ENCODE results near the gene FAM118A. TPM values are rescaled to one million over a fixed set of nuclear protein-coding genes. Genes with fewer than 3 reads are reported as not detected.
A peak's percentile ranks its signal among the peaks of the same experiment; 100 is the strongest.

Gene FAM118A
- total and polyA plus RNA-seq, 2 of the 8 experiments (the other 6 are each of a cell fraction or from before 2014, with no cell fraction given) = 8.5 to 18.6 TPM

DNA sequence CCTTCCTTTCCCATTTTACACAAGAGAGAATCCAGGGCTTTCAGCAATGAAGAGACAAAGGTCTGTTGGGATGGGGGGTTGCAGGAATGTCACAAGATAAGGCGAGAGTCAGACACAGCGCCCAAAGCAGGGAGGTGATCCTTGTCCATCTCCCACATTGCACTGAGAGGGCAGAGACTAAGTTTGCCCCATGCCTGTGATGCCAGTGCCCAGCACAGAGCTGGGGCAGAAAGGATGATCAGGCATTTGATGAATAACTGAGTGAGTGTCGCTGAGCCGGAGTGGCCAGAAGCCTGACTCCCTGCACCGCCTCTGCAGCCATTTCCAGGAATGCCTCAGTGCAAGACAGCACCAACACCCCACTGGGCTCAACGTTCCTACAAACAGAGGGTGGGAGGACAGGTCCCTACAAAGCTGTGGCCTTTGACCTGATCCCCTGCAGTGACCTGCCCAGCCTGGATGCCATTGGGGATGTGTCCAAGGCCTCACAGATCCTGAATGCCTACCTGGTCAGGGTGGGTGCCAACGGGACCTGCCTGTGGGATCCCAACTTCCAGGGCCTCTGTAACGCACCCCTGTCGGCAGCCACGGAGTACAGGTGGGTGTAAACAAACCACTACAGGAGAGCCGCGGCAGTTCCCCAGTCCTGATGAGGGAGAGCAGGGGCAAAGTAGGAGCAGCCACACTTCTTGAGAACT lies 22.7 kb upstream of the FAM118A start:
- 92% methylated on average over 11 of the region's 12 CpGs; no CpG with 5 or more reads in 1 of the 2 experiments for WGBS, 2 experiments (ENCODE audit: extremely low coverage in 1 of 2, insufficient coverage in 1 of 2, insufficient read length in 1 of 2, insufficient replicate concordance in 2 of 2, low coverage in 1 of 2, low lambda C conversion rate in 2 of 2, missing lambda C conversion rate in 1 of 2)
- CTCF ChIA-PET (ENCODE audit: partially characterized antibody) = interaction anchor here (1.3 to 2.2 kb wide), 6 partner anchors 11 to 267 kb away, joined by 3 to 9 read pairs (median 4); no protein-coding TSS in a partner anchor
- Histone ChIP-seq H3K4me1 (replicated peaks in 1 of 4; ENCODE audit: control insufficient read depth in 3 of 4, insufficient read depth in 4 of 4, low read length in 3 of 4) (peaks cover 0 to 20% (median 13%) of the 10 kb centered on the region in 4 experiments; a peak in 6 of 7 replicates), H3K27ac (ENCODE audit: low read depth, low read length) (no peak overlapping the region), H3K79me1 (ENCODE audit: low read depth, low read length) (peaks cover 5% of the 10 kb centered on the region; the same call in 1 of the 2 replicates), H3K4me3 (ENCODE audit: extremely low read depth in 1 of 4, insufficient read depth in 2 of 4, low read depth in 3 of 4, low read length in 4 of 4) (no peak overlapping the region), H3K9ac (replicated peaks in 1 of 4; ENCODE audit: extremely low read depth in 1 of 4, low read depth in 3 of 4, low read length in 3 of 4) (no peak overlapping the region), H2BK5ac (ENCODE audit: low read depth, low read length) (no peak overlapping the region), H2BK20ac (ENCODE audit: low read length) (no peak overlapping the region), H2AK5ac (ENCODE audit: low read depth, low read length) (no peak overlapping the region), H4K8ac (ENCODE audit: extremely low read depth, insufficient read depth, low read length) (no peak overlapping the region; the same call in 1 of the 2 replicates), H2BK120ac (replicated peaks; ENCODE audit: low read depth, low read length) (no peak overlapping the region), H3K18ac (ENCODE audit: extremely low read depth, low read length) (no peak overlapping the region), H3K79me2 (ENCODE audit: control insufficient read depth in 1 of 2, insufficient read depth in 2 of 2, low read length in 2 of 2) (no peaks in the 10 kb centered on the region), H2BK15ac (ENCODE audit: low read length) (no peak overlapping the region), H3K14ac (ENCODE audit: insufficient read length) (no peak overlapping the region), H2AFZ (ENCODE audit: low read length) (no peak overlapping the region), H3K36me3 (ENCODE audit: control insufficient read depth in 2 of 4, insufficient read depth in 4 of 4, low read length in 3 of 4) (no peaks in the 10 kb centered on the region; a peak in 1 of 8 replicates), H3K27me3 (replicated peaks in 1 of 4; ENCODE audit: control insufficient read depth in 3 of 4, extremely low read depth in 1 of 4, insufficient read depth in 3 of 4, low read length in 3 of 4) (peaks cover 0 to 11% (median 3%) of the 10 kb centered on the region in 4 experiments; a peak in 5 of 7 replicates), H4K91ac (replicated peaks; ENCODE audit: insufficient read length, low read length) (no peak overlapping the region), H3K56ac (replicated peaks; ENCODE audit: insufficient read length, low read depth, low read length) (no peak overlapping the region), H3K9me3 (ENCODE audit: insufficient read depth in 2 of 2, low read depth in 1 of 2, low read length in 1 of 2) (no peaks in the 10 kb centered on the region), H3K4me2 (ENCODE audit: insufficient read depth in 1 of 2, low read depth in 2 of 2, low read length in 2 of 2) (no peak overlapping the region), H2BK12ac (ENCODE audit: low read depth, low read length) (peak overlapping the region; percentile 10; the same call in 1 of the 2 replicates), H3K23ac (ENCODE audit: insufficient read length) (no peak overlapping the region), H3K4ac (replicated peaks; ENCODE audit: insufficient read length, low read depth, low read length) (no peak overlapping the region), H4K20me1 (replicated peaks in 1 of 2; ENCODE audit: control insufficient read depth in 1 of 2, insufficient read depth in 2 of 2, low read length in 2 of 2) (peaks cover 0 to 11% of the 10 kb centered on the region in 2 experiments), H4K5ac (ENCODE audit: insufficient read length, low read depth, low read length) (no peak overlapping the region), H3K23me2 (ENCODE audit: low read depth, low read length) (peaks cover 19% of the 10 kb centered on the region)
- POLR2A ChIA-PET (ENCODE audit: partially characterized antibody) = interaction anchor here (1.9 kb wide), 1 partner anchor 12 kb away, joined by 5 read pairs; no protein-coding TSS in a partner anchor
- TF ChIP-seq EZH2 (IDR thresholded peaks at IDR 0.05; ENCODE audit: low read depth, low read length, severe bottlenecking) (no peak), ZNF274 (IDR thresholded peaks at IDR 0.05; ENCODE audit: borderline replicate concordance, extremely low read depth, low read length) (no peak), RBBP5 (IDR thresholded peaks at IDR 0.05; ENCODE audit: borderline replicate concordance, low read depth, low read length) (no peak), SIN3A (conservative IDR thresholded peaks at IDR 0.05 in 1 of 2, IDR thresholded peaks at IDR 0.05 in 1 of 2; ENCODE audit: low read depth in 1 of 2, low read length in 2 of 2) (no peak), EGR1 (IDR thresholded peaks at IDR 0.05; ENCODE audit: borderline replicate concordance, low read depth, low read length) (no peak), EP300 (IDR thresholded peaks at IDR 0.05; ENCODE audit: borderline replicate concordance in 1 of 2, low read depth in 2 of 2, low read length in 2 of 2) (no peak)
- TF ChIP-seq, protein P1, sequence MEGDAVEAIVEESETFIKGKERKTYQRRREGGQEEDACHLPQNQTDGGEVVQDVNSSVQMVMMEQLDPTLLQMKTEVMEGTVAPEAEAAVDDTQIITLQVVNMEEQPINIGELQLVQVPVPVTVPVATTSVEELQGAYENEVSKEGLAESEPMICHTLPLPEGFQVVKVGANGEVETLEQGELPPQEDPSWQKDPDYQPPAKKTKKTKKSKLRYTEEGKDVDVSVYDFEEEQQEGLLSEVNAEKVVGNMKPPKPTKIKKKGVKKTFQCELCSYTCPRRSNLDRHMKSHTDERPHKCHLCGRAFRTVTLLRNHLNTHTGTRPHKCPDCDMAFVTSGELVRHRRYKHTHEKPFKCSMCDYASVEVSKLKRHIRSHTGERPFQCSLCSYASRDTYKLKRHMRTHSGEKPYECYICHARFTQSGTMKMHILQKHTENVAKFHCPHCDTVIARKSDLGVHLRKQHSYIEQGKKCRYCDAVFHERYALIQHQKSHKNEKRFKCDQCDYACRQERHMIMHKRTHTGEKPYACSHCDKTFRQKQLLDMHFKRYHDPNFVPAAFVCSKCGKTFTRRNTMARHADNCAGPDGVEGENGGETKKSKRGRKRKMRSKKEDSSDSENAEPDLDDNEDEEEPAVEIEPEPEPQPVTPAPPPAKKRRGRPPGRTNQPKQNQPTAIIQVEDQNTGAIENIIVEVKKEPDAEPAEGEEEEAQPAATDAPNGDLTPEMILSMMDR (IDR thresholded peaks at IDR 0.05; ENCODE audit: control extremely low read depth in 1 of 3, insufficient read depth in 1 of 3, low read depth in 1 of 3, low read length in 3 of 3) = no peak
- DNase-seq (ENCODE audit: low read depth in 1 of 2, low spot score in 2 of 2) (no peak), FAIRE-seq (no peak)
